ENCODE results near the gene TSACC. TPM values are rescaled to one million over a fixed set of nuclear protein-coding genes. Genes with fewer than 3 reads are reported as not detected.

The TSACC gene
- total and polyA plus RNA-seq, 4 donors = 0.28 to 2.7 (median 0.60) TPM; not detected in 1

DNA sequence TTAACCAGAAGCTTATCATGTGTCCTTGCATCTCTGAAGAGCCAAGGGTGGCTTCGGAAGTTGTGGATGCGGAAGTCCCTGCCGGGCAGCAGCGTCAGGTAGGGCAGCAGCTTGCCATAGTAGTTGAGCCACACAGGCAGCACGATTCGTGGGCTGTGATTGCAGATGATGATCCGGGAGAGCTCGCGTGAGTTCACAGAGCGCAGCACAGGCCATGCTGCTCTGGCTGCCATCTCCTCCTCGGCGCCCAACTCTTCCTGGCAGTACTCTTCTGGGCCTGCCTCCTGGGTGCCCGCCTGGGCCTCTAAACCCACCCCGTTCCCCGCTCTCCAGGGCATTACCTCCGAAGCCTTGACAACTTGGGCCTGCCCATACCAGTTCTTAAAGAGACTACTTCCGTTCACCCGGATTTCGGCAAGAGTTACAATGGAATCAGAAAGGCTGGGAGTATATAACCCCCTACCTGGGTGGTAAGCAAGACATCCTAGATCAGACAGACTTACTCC, 39.4 kb upstream of the TSACC start, which contains the start of gene VHLL:
VHLL (minus strand) TSS at position 456 of the 506 bp plus-strand sequence; CDS start at position 338, 118 bp downstream.
- TF ChIP-seq FOXA1 (IDR thresholded peaks at IDR 0.05) (no peak), TAF1 (conservative IDR thresholded peaks at IDR 0.05) (no peak), RXRA (IDR thresholded peaks at IDR 0.05) (no peak), SP1 (IDR thresholded peaks at IDR 0.05) (no peak)
- TF ChIP-seq, protein P1, sequence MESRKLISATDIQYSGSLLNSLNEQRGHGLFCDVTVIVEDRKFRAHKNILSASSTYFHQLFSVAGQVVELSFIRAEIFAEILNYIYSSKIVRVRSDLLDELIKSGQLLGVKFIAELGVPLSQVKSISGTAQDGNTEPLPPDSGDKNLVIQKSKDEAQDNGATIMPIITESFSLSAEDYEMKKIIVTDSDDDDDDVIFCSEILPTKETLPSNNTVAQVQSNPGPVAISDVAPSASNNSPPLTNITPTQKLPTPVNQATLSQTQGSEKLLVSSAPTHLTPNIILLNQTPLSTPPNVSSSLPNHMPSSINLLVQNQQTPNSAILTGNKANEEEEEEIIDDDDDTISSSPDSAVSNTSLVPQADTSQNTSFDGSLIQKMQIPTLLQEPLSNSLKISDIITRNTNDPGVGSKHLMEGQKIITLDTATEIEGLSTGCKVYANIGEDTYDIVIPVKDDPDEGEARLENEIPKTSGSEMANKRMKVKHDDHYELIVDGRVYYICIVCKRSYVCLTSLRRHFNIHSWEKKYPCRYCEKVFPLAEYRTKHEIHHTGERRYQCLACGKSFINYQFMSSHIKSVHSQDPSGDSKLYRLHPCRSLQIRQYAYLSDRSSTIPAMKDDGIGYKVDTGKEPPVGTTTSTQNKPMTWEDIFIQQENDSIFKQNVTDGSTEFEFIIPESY (IDR thresholded peaks at IDR 0.05) = no peak
- TF ChIP-seq, protein P2, sequence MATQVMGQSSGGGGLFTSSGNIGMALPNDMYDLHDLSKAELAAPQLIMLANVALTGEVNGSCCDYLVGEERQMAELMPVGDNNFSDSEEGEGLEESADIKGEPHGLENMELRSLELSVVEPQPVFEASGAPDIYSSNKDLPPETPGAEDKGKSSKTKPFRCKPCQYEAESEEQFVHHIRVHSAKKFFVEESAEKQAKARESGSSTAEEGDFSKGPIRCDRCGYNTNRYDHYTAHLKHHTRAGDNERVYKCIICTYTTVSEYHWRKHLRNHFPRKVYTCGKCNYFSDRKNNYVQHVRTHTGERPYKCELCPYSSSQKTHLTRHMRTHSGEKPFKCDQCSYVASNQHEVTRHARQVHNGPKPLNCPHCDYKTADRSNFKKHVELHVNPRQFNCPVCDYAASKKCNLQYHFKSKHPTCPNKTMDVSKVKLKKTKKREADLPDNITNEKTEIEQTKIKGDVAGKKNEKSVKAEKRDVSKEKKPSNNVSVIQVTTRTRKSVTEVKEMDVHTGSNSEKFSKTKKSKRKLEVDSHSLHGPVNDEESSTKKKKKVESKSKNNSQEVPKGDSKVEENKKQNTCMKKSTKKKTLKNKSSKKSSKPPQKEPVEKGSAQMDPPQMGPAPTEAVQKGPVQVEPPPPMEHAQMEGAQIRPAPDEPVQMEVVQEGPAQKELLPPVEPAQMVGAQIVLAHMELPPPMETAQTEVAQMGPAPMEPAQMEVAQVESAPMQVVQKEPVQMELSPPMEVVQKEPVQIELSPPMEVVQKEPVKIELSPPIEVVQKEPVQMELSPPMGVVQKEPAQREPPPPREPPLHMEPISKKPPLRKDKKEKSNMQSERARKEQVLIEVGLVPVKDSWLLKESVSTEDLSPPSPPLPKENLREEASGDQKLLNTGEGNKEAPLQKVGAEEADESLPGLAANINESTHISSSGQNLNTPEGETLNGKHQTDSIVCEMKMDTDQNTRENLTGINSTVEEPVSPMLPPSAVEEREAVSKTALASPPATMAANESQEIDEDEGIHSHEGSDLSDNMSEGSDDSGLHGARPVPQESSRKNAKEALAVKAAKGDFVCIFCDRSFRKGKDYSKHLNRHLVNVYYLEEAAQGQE (IDR thresholded peaks at IDR 0.05) = no peak
- TF ChIP-seq, protein P3, sequence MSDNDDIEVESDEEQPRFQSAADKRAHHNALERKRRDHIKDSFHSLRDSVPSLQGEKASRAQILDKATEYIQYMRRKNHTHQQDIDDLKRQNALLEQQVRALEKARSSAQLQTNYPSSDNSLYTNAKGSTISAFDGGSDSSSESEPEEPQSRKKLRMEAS (IDR thresholded peaks at IDR 0.05) = no peak
- Histone ChIP-seq H3K9ac (ENCODE audit: low read depth in 1 of 2, low read length in 2 of 2) (no peak within 1 kb of the TSS), H3K36me3 (ENCODE audit: control insufficient read depth in 4 of 4, insufficient read depth in 3 of 4, low read depth in 1 of 4, low read length in 3 of 4) (peaks cover 0 to 2% (median 0%) of the 10 kb centered on the region in 4 donors), H3K4me1 (ENCODE audit: control insufficient read depth in 4 of 4, insufficient read depth in 4 of 4, low read length in 3 of 4) (peaks cover 10 to 34% (median 24%) of the 10 kb centered on the region in 4 donors), H3K27me3 (ENCODE audit: control insufficient read depth in 4 of 4, insufficient read depth in 4 of 4, low read length in 3 of 4) (no peaks in the 10 kb centered on the region), H3K27ac (ENCODE audit: low read depth in 1 of 2, low read length in 2 of 2) (no peak within 1 kb of the TSS), H3K9me3 (ENCODE audit: control insufficient read depth in 4 of 4, low read length in 3 of 4) (no peaks in the 10 kb centered on the region), H3K4me3 (ENCODE audit: low read depth in 1 of 3, low read length in 3 of 3) (no peak within 1 kb of the TSS)
- 94% methylated on average over 19 of the region's 19 CpGs for WGBS
- no peak for DNase-seq (ENCODE audit: low spot score)

DNA sequence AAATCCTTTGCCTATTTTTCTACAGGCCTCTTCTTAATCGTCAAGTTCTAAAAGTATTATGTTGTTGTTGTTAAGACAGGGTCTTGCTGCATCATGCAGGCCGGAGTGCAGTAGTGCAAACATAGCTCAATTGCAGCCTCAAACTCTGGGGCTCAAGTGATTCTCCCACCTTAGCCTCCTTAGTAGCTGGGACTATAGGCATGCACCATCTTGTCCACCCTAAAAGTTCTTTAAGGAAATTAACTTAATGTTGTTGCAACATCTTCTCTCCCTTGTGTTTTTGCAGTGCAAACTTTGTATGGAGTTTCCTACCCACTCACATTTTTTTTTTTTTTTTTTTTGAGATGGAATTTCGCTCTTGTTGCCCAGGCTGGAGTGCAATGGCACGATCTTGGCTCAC, 35.1 kb upstream of the TSACC start:
- no peak overlapping the region for H3K27ac ChIP-seq (ENCODE audit: low read depth in 1 of 2, low read length in 2 of 2)
- no peak for TF ChIP-seq FOXA1 (IDR thresholded peaks at IDR 0.05)
- TF ChIP-seq TAF1 (conservative IDR thresholded peaks at IDR 0.05) = no peak
- no peak for TF ChIP-seq RXRA (IDR thresholded peaks at IDR 0.05)
- TF ChIP-seq HNF4G (IDR thresholded peaks at IDR 0.05) = no peak
- TF ChIP-seq, protein P3 (IDR thresholded peaks at IDR 0.05) = no peak
- TF ChIP-seq, protein P4, sequence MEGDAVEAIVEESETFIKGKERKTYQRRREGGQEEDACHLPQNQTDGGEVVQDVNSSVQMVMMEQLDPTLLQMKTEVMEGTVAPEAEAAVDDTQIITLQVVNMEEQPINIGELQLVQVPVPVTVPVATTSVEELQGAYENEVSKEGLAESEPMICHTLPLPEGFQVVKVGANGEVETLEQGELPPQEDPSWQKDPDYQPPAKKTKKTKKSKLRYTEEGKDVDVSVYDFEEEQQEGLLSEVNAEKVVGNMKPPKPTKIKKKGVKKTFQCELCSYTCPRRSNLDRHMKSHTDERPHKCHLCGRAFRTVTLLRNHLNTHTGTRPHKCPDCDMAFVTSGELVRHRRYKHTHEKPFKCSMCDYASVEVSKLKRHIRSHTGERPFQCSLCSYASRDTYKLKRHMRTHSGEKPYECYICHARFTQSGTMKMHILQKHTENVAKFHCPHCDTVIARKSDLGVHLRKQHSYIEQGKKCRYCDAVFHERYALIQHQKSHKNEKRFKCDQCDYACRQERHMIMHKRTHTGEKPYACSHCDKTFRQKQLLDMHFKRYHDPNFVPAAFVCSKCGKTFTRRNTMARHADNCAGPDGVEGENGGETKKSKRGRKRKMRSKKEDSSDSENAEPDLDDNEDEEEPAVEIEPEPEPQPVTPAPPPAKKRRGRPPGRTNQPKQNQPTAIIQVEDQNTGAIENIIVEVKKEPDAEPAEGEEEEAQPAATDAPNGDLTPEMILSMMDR (IDR thresholded peaks at IDR 0.05; ENCODE audit: low read depth, low read length, missing input control) = no peak
- TF ChIP-seq JUND (IDR thresholded peaks at IDR 0.05) = no peak
- TF ChIP-seq, protein P2 (IDR thresholded peaks at IDR 0.05) = no peak
- TF ChIP-seq FOXA2 (IDR thresholded peaks at IDR 0.05) = no peak
- TF ChIP-seq SP1 (IDR thresholded peaks at IDR 0.05) = no peak
- H3K27me3 ChIP-seq (ENCODE audit: control insufficient read depth in 4 of 4, insufficient read depth in 4 of 4, low read length in 3 of 4) = no peaks in the 10 kb centered on the region
- no peaks in the 10 kb centered on the region for H3K9me3 ChIP-seq (ENCODE audit: control insufficient read depth in 4 of 4, low read length in 3 of 4)
- H3K36me3 ChIP-seq (ENCODE audit: control insufficient read depth in 4 of 4, insufficient read depth in 3 of 4, low read depth in 1 of 4, low read length in 3 of 4) = peaks cover 4 to 16% (median 11%) of the 10 kb centered on the region in 4 donors
- WGBS = 96% methylated on average over 4 of the region's 4 CpGs
- DNase-seq (ENCODE audit: low spot score) = no peak
- H3K4me1 ChIP-seq (ENCODE audit: control insufficient read depth in 4 of 4, insufficient read depth in 4 of 4, low read length in 3 of 4) = peaks cover 0 to 11% (median 6%) of the 10 kb centered on the region in 4 donors
- H3K9ac ChIP-seq (ENCODE audit: low read depth in 1 of 2, low read length in 2 of 2) = no peak overlapping the region
- no peak overlapping the region for H3K4me3 ChIP-seq (ENCODE audit: low read depth in 1 of 3, low read length in 3 of 3)
